Superior temporal gyrus (tissue), 1 donor: Measurements from ENCODE around the gene FECH.
A peak's percentile ranks its signal among the peaks of the same experiment; 100 is the strongest.
"Not testable (repeated sequence)": the region's sequence is repeated elsewhere in the genome, so short reads cannot be mapped to it uniquely, and the experiment has no call there.

Experiments used
- DNase-seq: peaks from one replicate; pipeline ENCODE4 v3.0.0-alpha.2; 2016; ENCODE audit errors: extremely low spot score

Gene FECH

GRCh38 chr18:57586251-57587049 is at the start of gene FECH:
Gene FECH (minus strand): TSS chr18:57586702. CDS start chr18:57586620, 82 bp downstream.
- peak; percentile 79 for DNase-seq

- no peak for DNase-seq
Observed at GRCh38 chr18:57635003-57635822, 48.7 kb upstream of the FECH start.

GRCh38 chr18:57631697-57632096 is 45.2 kb upstream of the FECH start:
- DNase-seq, result no peak

- DNase-seq, result no peak
Observed at GRCh38 chr18:57630754-57631595, 44.5 kb upstream of the FECH start.

- peak; percentile 96 for DNase-seq
Observed at GRCh38 chr18:57630002-57630753, 43.7 kb upstream of the FECH start.

- no peak for DNase-seq
Observed at GRCh38 chr18:57629422-57629821, 42.9 kb upstream of the FECH start.

GRCh38 chr18:57627488-57627887 is 41.0 kb upstream of the FECH start:
- DNase-seq, result no peak

- no peak for DNase-seq
Observed at GRCh38 chr18:57624988-57625387, 38.5 kb upstream of the FECH start.

- no peak for DNase-seq
Observed at GRCh38 chr18:57621246-57621604, 34.7 kb upstream of the FECH start.

GRCh38 chr18:57619876-57620275 is 33.4 kb upstream of the FECH start:
- DNase-seq, result no peak

GRCh38 chr18:57618910-57619309 is 32.4 kb upstream of the FECH start:
- DNase-seq, result no peak

GRCh38 chr18:57603871-57604270 is 17.4 kb upstream of the FECH start:
- DNase-seq, result no peak

GRCh38 chr18:57595347-57595746 is 8.8 kb upstream of the FECH start:
- no peak for DNase-seq

- DNase-seq, result not testable (repeated sequence)
Observed at GRCh38 chr18:57592716-57593115, 6.2 kb upstream of the FECH start.

- no peak for DNase-seq
Observed at GRCh38 chr18:57589161-57589560, 2.7 kb upstream of the FECH start.

GRCh38 chr18:57587098-57587661 is 678 bp upstream of the FECH start:
- DNase-seq, result no peak

GRCh38 chr18:57585855-57586250 is 649 bp downstream of the FECH start:
- DNase-seq, result no peak

GRCh38 chr18:57585421-57585820 is 1.1 kb downstream of the FECH start:
- peak; percentile 84 for DNase-seq

GRCh38 chr18:57584444-57584843 is 2.1 kb downstream of the FECH start:
- no peak for DNase-seq

GRCh38 chr18:57583297-57583835 is 3.1 kb downstream of the FECH start:
- DNase-seq, result no peak
